Body of pancreas (tissue), 4 donors: ENCODE data around the gene XRCC5. TPM values are rescaled to one million over a fixed set of nuclear protein-coding genes. Genes with fewer than 3 reads are reported as not detected.

Source experiments
- ATAC-seq: fragments of 150-250 bp; one replicate; pipeline ENCODE4 v1.9.1; 2016
- DNase-seq, 4 donors: peaks; one replicate each; pipeline ENCODE4 v3.0.0-alpha.2; 2019
- H3K27ac ChIP-seq, 4 donors: fragments of 200-600 bp; sonication (generic); 1 replicate in 3 of 4; 2 replicates in 1 of 4; pipeline versions ENCODE4 v1.5.1 to v1.6.1; 2016 to 2019; ENCODE audit warnings: mild to moderate bottlenecking in 1 of 4, mixed read lengths in 1 of 4, moderate library complexity in 1 of 4
- H3K27me3 ChIP-seq, 2 donors: fragments of 200-600 bp; sonication (generic); one replicate each; pipeline ENCODE4 v1.6.0; 2016; ENCODE audit warnings: mild to moderate bottlenecking in 1 of 2
- H3K36me3 ChIP-seq, 2 donors: fragments of 200-600 bp; sonication (generic); replicated peaks in 1 of 2; 2 replicates each; pipeline ENCODE4 v1.5.1; 2016; ENCODE audit warnings: low read depth in 2 of 2; ENCODE audit not compliant: insufficient read depth in 1 of 2
- H3K4me1 ChIP-seq: fragments of 200-600 bp; sonication (generic); one replicate; pipeline ENCODE4 v1.6.0; 2016
- H3K4me3 ChIP-seq, 2 donors: fragments of 200-600 bp; sonication (generic); 1 replicate in 1 of 2; 2 replicates in 1 of 2; pipeline ENCODE4 v1.5.1; 2016 to 2019
- H3K9me3 ChIP-seq, 3 donors: fragments of 200-600 bp; sonication (generic); 1 replicate in 2 of 3; 2 replicates in 1 of 3; pipeline ENCODE4 v1.5.1; 2016
- CTCF ChIP-seq, 7 experiments: fragments of 450-650 bp in 4 of 7; fragments of 200-600 bp in 3 of 7; sonication (generic) in 3 of 7; IDR thresholded peaks; one replicate each; pipeline ENCODE4 v1.5.1; 2016 to 2019; ENCODE audit warnings: antibody characterized with exemption in 7 of 7
- POLR2A ChIP-seq, 3 donors: fragments of 450-650 bp; IDR thresholded peaks; one replicate each; pipeline ENCODE4 v1.6.1; 2016; ENCODE audit warnings: antibody characterized with exemption in 3 of 3, mild to moderate bottlenecking in 2 of 3
- WGBS, 2 donors: methylation state at CpG; one replicate each; pipeline ENCODE4 v1.1.5; 2017; 5-methylcytosine and 5-hydroxymethylcytosine counted together
- intact Hi-C: fragments of 100-400 bp; cut with DNase I; formaldehyde crosslinking; loops from one replicate; pipeline ENCODE4 v1.15.1; 2023
- total RNA-seq, 2 donors: library from RNA; depleted of rRNA; stranded (reverse); fragments of >200 nt; gene quantifications; one replicate each; pipeline ENCODE4 v1.1.0, GENCODE V29; 2016

XRCC5 gene
- total RNA-seq, 2 donors from 2014 or later, result 74.2 to 74.7 TPM

DNA sequence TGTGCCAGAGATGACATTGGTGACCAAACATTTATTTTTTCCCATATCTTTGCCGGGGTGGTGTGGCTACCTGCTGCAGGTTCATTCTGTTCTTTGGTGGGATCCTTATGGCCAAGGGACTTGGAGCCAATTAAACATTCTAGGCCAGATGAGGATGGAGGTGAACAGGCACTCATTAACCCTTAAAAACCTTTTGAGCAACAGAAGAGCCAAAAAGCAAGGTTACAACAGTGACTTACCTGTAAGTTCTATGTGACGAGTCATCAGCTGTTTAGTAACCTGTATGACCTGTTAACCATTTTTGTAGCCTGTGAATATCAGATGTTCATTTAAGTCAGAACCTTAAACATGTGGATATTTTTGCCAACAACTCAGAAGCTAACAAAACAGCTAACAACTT is 105.6 kb downstream of the XRCC5 start:
- H3K27ac ChIP-seq, result no peak overlapping the region
- TF ChIP-seq POLR2A (IDR thresholded peaks at IDR 0.05) (no peak), CTCF (IDR thresholded peaks at IDR 0.05) (no peak)
- DNase-seq (no peak), ATAC-seq (no peak)
- intact Hi-C loops, result no loop called here
- no peaks in the 10 kb centered on the region for H3K36me3 ChIP-seq
- peaks cover 6% of the 10 kb centered on the region for H3K4me1 ChIP-seq
- WGBS, 2 donors, result 54 to 66% methylated on average over 2 of the region's 2 CpGs
- H3K4me3 ChIP-seq, result no peak overlapping the region
- no peaks in the 10 kb centered on the region for H3K9me3 ChIP-seq
- H3K27me3 ChIP-seq, result no peaks in the 10 kb centered on the region

DNA sequence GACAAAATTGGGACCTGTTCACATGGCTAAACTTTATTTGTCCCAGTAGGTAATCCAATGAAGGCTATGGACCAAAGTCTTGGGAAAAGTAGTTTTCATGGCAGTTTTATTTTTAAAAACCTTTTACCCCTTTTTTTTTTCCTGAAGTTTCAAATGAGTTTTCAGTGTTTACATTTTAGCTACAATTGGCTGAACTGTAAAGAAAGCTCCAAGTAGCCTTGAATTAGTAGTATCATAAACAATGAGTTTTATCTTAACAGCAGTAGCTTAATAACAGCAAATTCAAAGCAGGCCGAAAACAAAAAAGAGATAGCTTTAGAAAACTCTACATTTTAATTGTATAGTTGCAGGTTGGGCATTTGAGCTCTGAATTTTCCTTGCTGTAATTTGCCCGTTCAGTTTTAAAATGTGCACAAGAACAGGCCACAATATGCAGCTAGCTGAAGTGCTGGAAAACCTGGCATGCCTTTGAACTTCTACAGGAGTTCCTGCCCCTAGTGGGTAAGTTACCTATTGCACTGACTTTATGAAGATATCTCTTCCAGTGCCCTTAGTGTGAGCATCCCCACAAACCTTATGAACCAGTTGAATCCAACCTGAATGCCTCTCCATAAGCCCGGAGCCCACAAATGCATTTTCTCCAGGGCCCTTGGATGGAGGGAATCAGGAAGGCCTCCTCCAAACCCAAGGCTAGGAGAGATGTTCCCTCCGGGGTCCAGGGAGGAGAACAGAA is 106.7 kb downstream of the XRCC5 start:
- no peak overlapping the region for H3K4me3 ChIP-seq
- WGBS, 2 donors, result 71 to 78% methylated on average over 4 of the region's 4 CpGs
- no peak for TF ChIP-seq POLR2A (IDR thresholded peaks at IDR 0.05)
- TF ChIP-seq CTCF (IDR thresholded peaks at IDR 0.05), result peak in 3 of 7 experiments; percentile 26 to 30 (median 27)
- no peaks in the 10 kb centered on the region for H3K27me3 ChIP-seq
- H3K4me1 ChIP-seq, result peaks cover 6% of the 10 kb centered on the region
- intact Hi-C loops, result no loop called here
- DNase-seq (peak in 1 of 4 donors; percentile 10), ATAC-seq (no peak)
- H3K36me3 ChIP-seq, result no peaks in the 10 kb centered on the region
- no peaks in the 10 kb centered on the region for H3K9me3 ChIP-seq
- no peak overlapping the region for H3K27ac ChIP-seq

- intact Hi-C loops, result no loop called here
- Histone ChIP-seq H3K27ac (no peak overlapping the region), H3K36me3 (no peaks in the 10 kb centered on the region), H3K9me3 (no peaks in the 10 kb centered on the region), H3K27me3 (no peaks in the 10 kb centered on the region), H3K4me1 (peaks cover 6% of the 10 kb centered on the region), H3K4me3 (no peak overlapping the region)
- TF ChIP-seq POLR2A (IDR thresholded peaks at IDR 0.05) (no peak), CTCF (IDR thresholded peaks at IDR 0.05) (no peak)
- 77 to 79% methylated on average over 7 of the region's 7 CpGs for WGBS, 2 donors
- DNase-seq (no peak), ATAC-seq (no peak)
These were observed 108.1 kb downstream of the XRCC5 start for GRCh38 chr2:216216951-216217903.

- Histone ChIP-seq H3K9me3 (no peaks in the 10 kb centered on the region), H3K4me1 (peaks cover 6% of the 10 kb centered on the region), H3K27ac (no peak overlapping the region), H3K36me3 (no peaks in the 10 kb centered on the region), H3K4me3 (no peak overlapping the region), H3K27me3 (no peaks in the 10 kb centered on the region)
- no peak for DNase-seq
- no peak for ATAC-seq
- 85 to 94% methylated on average over 2 of the region's 2 CpGs for WGBS, 2 donors
- TF ChIP-seq POLR2A (IDR thresholded peaks at IDR 0.05), result no peak
- TF ChIP-seq CTCF (IDR thresholded peaks at IDR 0.05), result no peak
- intact Hi-C loops, result no loop called here
These were observed 108.7 kb downstream of the XRCC5 start for GRCh38 chr2:216217904-216218260.
